ENCODE results near the gene KIF1A.

- TF ChIP-seq CTCF (conservative IDR thresholded peaks at IDR 0.05) (no peak), EZH2 (IDR thresholded peaks at IDR 0.05; ENCODE audit: low read depth) (no peak)
Measured at GRCh38 chr2:240789051-240789453, 31.0 kb downstream of the KIF1A start.
